22Rv1 (cell line): ENCODE results near the gene ANAPC1.
A peak's percentile ranks its signal among the peaks of the same experiment; 100 is the strongest.

Experiments
- H3K27ac ChIP-seq: fragments of 450-650 bp; 2 replicates; pipeline ENCODE4 v1.5.1; 2017
- ZFX ChIP-seq: fragments of 450-650 bp; IDR thresholded peaks from 2 replicates; pipeline ENCODE4 v1.6.1; 2017; ENCODE audit warnings: antibody characterized with exemption, borderline replicate concordance
- TF ChIP-seq, protein P1 (sequence below): fragments of 450-650 bp; IDR thresholded peaks from 2 replicates; pipeline ENCODE4 v1.5.1; 2017; ENCODE audit warnings: mild to moderate bottlenecking

The ANAPC1 gene

DNA sequence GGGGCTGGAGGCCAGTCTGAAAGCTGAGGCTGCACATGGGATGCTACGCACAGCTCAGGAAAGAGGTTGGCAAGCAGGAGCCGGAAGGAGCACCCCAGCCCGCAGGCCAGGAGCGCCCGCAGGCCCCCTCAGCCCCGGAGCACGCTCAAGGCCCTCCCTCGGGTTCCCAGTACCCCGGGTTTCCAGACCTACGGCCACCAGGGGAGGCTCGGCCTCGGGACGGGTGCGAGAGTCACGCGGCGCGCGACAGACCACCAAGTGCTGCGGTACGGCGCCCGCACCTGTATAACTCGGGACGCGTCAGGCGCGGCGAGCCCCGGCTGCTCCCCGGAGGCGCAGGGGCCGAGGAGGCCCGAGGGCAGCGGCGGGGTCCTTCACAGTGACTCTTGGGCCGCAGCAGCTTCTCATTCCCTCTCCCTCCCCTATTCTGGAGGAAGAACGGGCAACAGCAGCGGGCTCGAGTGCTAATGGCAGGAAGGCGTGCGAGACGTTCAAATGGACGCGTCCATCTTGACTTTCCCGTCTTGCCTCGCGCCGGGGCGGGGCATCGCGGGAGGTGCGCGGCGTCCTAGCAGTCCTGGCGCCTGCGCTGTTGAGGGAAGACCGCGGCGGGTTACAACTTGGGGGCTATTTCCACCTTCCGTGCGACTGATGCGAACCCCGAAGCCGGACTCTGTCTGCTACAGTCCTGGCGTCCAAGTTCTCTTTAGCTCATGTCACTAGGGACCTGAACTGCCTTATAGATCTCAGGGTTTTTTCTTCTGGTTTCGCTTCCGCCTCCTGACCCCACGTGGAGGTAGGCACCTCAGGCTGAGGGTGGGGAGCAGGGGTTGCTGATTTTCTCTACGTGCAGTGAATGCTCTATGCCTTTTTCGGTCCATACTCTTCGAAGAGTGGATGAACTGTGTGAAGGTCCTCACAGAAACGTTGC lies at the start of gene ANAPC1:
Gene ANAPC1 (minus strand): TSS at position 533 of the 931 bp plus-strand sequence. CDS start 3,368 bp downstream, outside the sequence.
- H3K27ac ChIP-seq, result peak within 1 kb of the TSS; percentile 73
- TF ChIP-seq, protein P1, sequence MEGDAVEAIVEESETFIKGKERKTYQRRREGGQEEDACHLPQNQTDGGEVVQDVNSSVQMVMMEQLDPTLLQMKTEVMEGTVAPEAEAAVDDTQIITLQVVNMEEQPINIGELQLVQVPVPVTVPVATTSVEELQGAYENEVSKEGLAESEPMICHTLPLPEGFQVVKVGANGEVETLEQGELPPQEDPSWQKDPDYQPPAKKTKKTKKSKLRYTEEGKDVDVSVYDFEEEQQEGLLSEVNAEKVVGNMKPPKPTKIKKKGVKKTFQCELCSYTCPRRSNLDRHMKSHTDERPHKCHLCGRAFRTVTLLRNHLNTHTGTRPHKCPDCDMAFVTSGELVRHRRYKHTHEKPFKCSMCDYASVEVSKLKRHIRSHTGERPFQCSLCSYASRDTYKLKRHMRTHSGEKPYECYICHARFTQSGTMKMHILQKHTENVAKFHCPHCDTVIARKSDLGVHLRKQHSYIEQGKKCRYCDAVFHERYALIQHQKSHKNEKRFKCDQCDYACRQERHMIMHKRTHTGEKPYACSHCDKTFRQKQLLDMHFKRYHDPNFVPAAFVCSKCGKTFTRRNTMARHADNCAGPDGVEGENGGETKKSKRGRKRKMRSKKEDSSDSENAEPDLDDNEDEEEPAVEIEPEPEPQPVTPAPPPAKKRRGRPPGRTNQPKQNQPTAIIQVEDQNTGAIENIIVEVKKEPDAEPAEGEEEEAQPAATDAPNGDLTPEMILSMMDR, result no peak
- no peak for TF ChIP-seq ZFX

- peak overlapping the region; percentile 25; the same call in 1 of the 2 replicates for H3K27ac ChIP-seq
- TF ChIP-seq, protein P1, result no peak
- no peak for TF ChIP-seq ZFX
Measured at GRCh38 chr2:111932841-111933291, 48.9 kb upstream of the ANAPC1 start.

GRCh38 chr2:111930875-111931274 lies 46.9 kb upstream of the ANAPC1 start:
- H3K27ac ChIP-seq, result no peak overlapping the region
- TF ChIP-seq, protein P1, result no peak
- no peak for TF ChIP-seq ZFX

DNA sequence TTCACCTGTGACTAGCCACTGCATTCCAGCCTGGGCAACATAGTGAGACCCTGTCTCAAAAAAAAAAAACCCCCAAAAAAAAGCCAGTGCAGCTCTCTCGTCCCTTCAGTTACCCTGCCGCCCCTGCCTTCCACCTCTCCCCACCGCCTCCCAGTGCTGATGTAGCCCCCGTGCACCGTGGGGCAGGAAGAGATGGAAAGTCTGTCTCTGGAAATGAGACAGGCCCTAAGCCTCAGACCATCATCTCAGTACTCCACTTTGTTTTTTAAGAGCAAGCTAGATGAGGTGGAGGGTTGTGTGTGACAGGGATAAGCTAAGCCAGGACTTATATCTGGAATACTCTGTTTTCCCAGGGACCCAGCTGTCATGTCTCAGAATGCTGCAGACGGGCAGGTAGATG lies 46.4 kb upstream of the ANAPC1 start:
- TF ChIP-seq, protein P1, result no peak
- no peak for TF ChIP-seq ZFX
- H3K27ac ChIP-seq, result no peak overlapping the region

GRCh38 chr2:111927723-111928122 lies 43.7 kb upstream of the ANAPC1 start:
- no peak overlapping the region for H3K27ac ChIP-seq
- TF ChIP-seq, protein P1, result no peak
- no peak for TF ChIP-seq ZFX

GRCh38 chr2:111924617-111925107 lies 40.7 kb upstream of the ANAPC1 start:
- TF ChIP-seq, protein P1, result no peak
- no peak for TF ChIP-seq ZFX
- H3K27ac ChIP-seq, result no peak overlapping the region

GRCh38 chr2:111923276-111923804 lies 39.3 kb upstream of the ANAPC1 start:
- H3K27ac ChIP-seq, result no peak overlapping the region
- TF ChIP-seq, protein P1, result no peak
- TF ChIP-seq ZFX, result no peak
